ENCODE measurements around the gene AMHR2.
A peak's percentile ranks its signal among the peaks of the same experiment; 100 is the strongest.

DNA sequence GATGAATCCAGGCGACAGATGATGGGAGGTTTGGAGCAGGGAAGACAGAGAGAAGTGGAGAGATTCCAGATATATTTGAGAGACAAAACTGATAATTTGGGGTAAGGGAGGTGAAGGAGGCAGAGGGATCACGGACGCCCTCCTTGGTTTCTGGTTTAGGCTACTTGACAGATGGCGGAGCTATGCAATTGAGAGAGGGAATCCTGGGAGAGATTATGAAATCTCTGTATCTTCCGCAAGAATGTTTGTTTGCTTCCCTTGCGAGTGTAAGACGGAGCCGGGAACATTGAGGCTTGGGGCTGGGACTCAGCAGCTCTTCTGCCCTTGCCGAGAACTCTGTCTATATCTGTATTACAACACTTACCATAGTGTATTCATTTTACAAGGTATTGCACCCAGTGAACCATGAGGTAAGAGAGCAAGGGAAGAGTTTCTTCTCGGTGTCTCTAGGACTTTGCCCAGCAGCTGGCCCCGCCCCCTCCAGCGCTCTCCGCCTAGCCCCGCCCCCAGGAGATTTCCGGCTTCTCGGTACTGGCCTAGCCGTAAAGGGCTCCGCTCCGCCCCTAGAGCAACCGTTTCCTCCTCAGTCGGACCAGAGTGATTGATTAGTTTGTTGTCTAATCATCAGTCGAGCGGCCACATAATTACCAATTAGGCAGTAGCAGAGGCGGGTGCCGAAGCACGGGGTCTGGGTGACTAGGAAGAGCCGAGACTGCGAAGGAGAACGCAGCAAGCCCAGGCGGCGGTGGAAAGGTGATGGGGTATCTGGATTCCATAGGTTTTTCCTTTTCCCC, 17.6 kb downstream of the AMHR2 start, which contains the start of gene PRR13:
- TF ChIP-seq POLR2AphosphoS5 (IDR thresholded peaks at IDR 0.05): peak; percentile 94 to 99 (median 96)
- TF ChIP-seq, protein P1, sequence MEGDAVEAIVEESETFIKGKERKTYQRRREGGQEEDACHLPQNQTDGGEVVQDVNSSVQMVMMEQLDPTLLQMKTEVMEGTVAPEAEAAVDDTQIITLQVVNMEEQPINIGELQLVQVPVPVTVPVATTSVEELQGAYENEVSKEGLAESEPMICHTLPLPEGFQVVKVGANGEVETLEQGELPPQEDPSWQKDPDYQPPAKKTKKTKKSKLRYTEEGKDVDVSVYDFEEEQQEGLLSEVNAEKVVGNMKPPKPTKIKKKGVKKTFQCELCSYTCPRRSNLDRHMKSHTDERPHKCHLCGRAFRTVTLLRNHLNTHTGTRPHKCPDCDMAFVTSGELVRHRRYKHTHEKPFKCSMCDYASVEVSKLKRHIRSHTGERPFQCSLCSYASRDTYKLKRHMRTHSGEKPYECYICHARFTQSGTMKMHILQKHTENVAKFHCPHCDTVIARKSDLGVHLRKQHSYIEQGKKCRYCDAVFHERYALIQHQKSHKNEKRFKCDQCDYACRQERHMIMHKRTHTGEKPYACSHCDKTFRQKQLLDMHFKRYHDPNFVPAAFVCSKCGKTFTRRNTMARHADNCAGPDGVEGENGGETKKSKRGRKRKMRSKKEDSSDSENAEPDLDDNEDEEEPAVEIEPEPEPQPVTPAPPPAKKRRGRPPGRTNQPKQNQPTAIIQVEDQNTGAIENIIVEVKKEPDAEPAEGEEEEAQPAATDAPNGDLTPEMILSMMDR (IDR thresholded peaks at IDR 0.05): no peak
